Measurements from ENCODE around the gene PPP6R3. TPM values are rescaled to one million over a fixed set of nuclear protein-coding genes. Genes with fewer than 3 reads are reported as not detected.

The PPP6R3 gene
- total and polyA plus RNA-seq, 2 of the 8 experiments (the other 6 are each of a cell fraction or from before 2014, with no cell fraction given): 44.6 to 150 TPM

DNA sequence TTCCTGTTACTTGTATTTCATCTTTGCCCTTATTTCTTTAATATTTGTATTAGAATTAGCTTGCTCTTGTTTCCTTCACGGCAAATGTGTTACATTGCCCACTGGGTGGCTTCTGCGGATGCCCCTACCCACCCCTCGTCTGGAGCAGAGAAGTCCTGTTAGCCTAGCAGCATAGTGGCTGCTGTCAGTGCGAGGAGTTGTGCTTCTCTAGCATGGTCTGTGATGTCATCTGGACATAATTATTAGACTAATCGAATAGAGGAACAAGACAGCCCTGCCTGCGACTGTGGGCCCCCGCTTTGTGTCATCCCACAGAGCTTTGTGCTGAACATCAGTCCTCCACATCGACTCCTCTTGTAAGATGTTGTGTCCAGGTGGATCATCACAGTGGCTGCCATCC lies 74.5 kb downstream of the PPP6R3 start:
- FAIRE-seq (no peak), DNase-seq (ENCODE audit: low read depth in 1 of 2, low spot score in 2 of 2) (no peak)
- peaks cover 14% of the 10 kb centered on the region for H3K79me1 ChIP-seq (ENCODE audit: low read depth, low read length)
- peaks cover 0 to 90% of the 10 kb centered on the region in 2 experiments; a peak in 3 of 4 replicates for H3K79me2 ChIP-seq (ENCODE audit: control insufficient read depth in 1 of 2, insufficient read depth in 2 of 2, low read length in 2 of 2)
- ChIA-PET CTCF (ENCODE audit: partially characterized antibody) (interaction anchor here (1.2 to 1.4 kb wide), 2 partner anchors 49 to 134 kb away, joined by 3 to 6 read pairs; no protein-coding TSS in a partner anchor), POLR2A (ENCODE audit: partially characterized antibody) (interaction anchor here (2.1 kb wide), 1 partner anchor 29 kb away, joined by 6 read pairs; no protein-coding TSS in a partner anchor)
- H3K56ac ChIP-seq (replicated peaks; ENCODE audit: insufficient read length, low read depth, low read length): no peak overlapping the region
- no peaks in the 10 kb centered on the region for H3K23me2 ChIP-seq (ENCODE audit: low read depth, low read length)
- no peak overlapping the region for H2BK120ac ChIP-seq (replicated peaks; ENCODE audit: low read depth, low read length)
- no peaks in the 10 kb centered on the region for H3K27me3 ChIP-seq (replicated peaks in 1 of 4; ENCODE audit: control insufficient read depth in 3 of 4, extremely low read depth in 1 of 4, insufficient read depth in 3 of 4, low read length in 3 of 4)
- no peak overlapping the region for H3K18ac ChIP-seq (ENCODE audit: extremely low read depth, low read length)
- H3K14ac ChIP-seq (ENCODE audit: insufficient read length): no peak overlapping the region
- no peak overlapping the region for H2BK5ac ChIP-seq (ENCODE audit: low read depth, low read length)
- H4K20me1 ChIP-seq (replicated peaks in 1 of 2; ENCODE audit: control insufficient read depth in 1 of 2, insufficient read depth in 2 of 2, low read length in 2 of 2): peaks cover 18 to 29% of the 10 kb centered on the region in 2 experiments
- no peak overlapping the region for H3K4ac ChIP-seq (replicated peaks; ENCODE audit: insufficient read length, low read depth, low read length)
- H3K36me3 ChIP-seq (ENCODE audit: control insufficient read depth in 2 of 4, insufficient read depth in 4 of 4, low read length in 3 of 4): peaks cover 2 to 19% (median 7%) of the 10 kb centered on the region in 4 experiments; a peak in 5 of 8 replicates
- no peak overlapping the region for H4K5ac ChIP-seq (ENCODE audit: insufficient read length, low read depth, low read length)
- 92% methylated on average over 8 of the region's 8 CpGs; no CpG with 5 or more reads in 1 of the 2 experiments for WGBS, 2 experiments (ENCODE audit: extremely low coverage in 1 of 2, insufficient coverage in 1 of 2, insufficient read length in 1 of 2, insufficient replicate concordance in 2 of 2, low coverage in 1 of 2, low lambda C conversion rate in 2 of 2, missing lambda C conversion rate in 1 of 2)
- H2BK20ac ChIP-seq (ENCODE audit: low read length): no peak overlapping the region
- no peak overlapping the region for H2AFZ ChIP-seq (ENCODE audit: low read length)
- H3K9me3 ChIP-seq (ENCODE audit: insufficient read depth in 2 of 2, low read depth in 1 of 2, low read length in 1 of 2): no peaks in the 10 kb centered on the region
- no peak overlapping the region for H3K9ac ChIP-seq (replicated peaks in 1 of 4; ENCODE audit: extremely low read depth in 1 of 4, low read depth in 3 of 4, low read length in 3 of 4)
- H3K4me1 ChIP-seq (replicated peaks in 1 of 4; ENCODE audit: control insufficient read depth in 3 of 4, insufficient read depth in 4 of 4, low read length in 3 of 4): peaks cover 12 to 15% (median 13%) of the 10 kb centered on the region in 4 experiments
- H3K4me2 ChIP-seq (ENCODE audit: insufficient read depth in 1 of 2, low read depth in 2 of 2, low read length in 2 of 2): no peak overlapping the region
- H2AK5ac ChIP-seq (ENCODE audit: low read depth, low read length): no peak overlapping the region
- no peak overlapping the region for H2BK12ac ChIP-seq (ENCODE audit: low read depth, low read length)
- H3K23ac ChIP-seq (ENCODE audit: insufficient read length): no peak overlapping the region
- H3K4me3 ChIP-seq (ENCODE audit: extremely low read depth in 1 of 4, insufficient read depth in 2 of 4, low read depth in 3 of 4, low read length in 4 of 4): no peak overlapping the region
- no peak overlapping the region for H2BK15ac ChIP-seq (ENCODE audit: low read length)
- H3K27ac ChIP-seq (ENCODE audit: low read depth, low read length): no peak overlapping the region
- H4K91ac ChIP-seq (replicated peaks; ENCODE audit: insufficient read length, low read length): no peak overlapping the region
- no peak overlapping the region for H4K8ac ChIP-seq (ENCODE audit: extremely low read depth, insufficient read depth, low read length)
- no peak for TF ChIP-seq HDAC6 (IDR thresholded peaks at IDR 0.05; ENCODE audit: low read depth, low read length)
- TF ChIP-seq SP2 (IDR thresholded peaks at IDR 0.05; ENCODE audit: low read length): no peak
- no peak for TF ChIP-seq TAF1 (IDR thresholded peaks at IDR 0.05; ENCODE audit: low read depth, low read length)
- no peak for TF ChIP-seq SAP30 (IDR thresholded peaks at IDR 0.05; ENCODE audit: insufficient read depth, insufficient replicate concordance, low read length)
- TF ChIP-seq GTF2F1 (IDR thresholded peaks at IDR 0.05; ENCODE audit: borderline replicate concordance, low read depth, low read length): no peak
- TF ChIP-seq POU5F1 (IDR thresholded peaks at IDR 0.05; ENCODE audit: low read depth, low read length): no peak
- TF ChIP-seq, protein P1, sequence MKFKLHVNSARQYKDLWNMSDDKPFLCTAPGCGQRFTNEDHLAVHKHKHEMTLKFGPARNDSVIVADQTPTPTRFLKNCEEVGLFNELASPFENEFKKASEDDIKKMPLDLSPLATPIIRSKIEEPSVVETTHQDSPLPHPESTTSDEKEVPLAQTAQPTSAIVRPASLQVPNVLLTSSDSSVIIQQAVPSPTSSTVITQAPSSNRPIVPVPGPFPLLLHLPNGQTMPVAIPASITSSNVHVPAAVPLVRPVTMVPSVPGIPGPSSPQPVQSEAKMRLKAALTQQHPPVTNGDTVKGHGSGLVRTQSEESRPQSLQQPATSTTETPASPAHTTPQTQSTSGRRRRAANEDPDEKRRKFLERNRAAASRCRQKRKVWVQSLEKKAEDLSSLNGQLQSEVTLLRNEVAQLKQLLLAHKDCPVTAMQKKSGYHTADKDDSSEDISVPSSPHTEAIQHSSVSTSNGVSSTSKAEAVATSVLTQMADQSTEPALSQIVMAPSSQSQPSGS (IDR thresholded peaks at IDR 0.05; ENCODE audit: low read length): no peak
- TF ChIP-seq, protein P2, sequence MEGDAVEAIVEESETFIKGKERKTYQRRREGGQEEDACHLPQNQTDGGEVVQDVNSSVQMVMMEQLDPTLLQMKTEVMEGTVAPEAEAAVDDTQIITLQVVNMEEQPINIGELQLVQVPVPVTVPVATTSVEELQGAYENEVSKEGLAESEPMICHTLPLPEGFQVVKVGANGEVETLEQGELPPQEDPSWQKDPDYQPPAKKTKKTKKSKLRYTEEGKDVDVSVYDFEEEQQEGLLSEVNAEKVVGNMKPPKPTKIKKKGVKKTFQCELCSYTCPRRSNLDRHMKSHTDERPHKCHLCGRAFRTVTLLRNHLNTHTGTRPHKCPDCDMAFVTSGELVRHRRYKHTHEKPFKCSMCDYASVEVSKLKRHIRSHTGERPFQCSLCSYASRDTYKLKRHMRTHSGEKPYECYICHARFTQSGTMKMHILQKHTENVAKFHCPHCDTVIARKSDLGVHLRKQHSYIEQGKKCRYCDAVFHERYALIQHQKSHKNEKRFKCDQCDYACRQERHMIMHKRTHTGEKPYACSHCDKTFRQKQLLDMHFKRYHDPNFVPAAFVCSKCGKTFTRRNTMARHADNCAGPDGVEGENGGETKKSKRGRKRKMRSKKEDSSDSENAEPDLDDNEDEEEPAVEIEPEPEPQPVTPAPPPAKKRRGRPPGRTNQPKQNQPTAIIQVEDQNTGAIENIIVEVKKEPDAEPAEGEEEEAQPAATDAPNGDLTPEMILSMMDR (IDR thresholded peaks at IDR 0.05; ENCODE audit: control extremely low read depth in 1 of 3, insufficient read depth in 1 of 3, low read depth in 1 of 3, low read length in 3 of 3): no peak
- no peak for TF ChIP-seq CHD1 (IDR thresholded peaks at IDR 0.05; ENCODE audit: low read depth, low read length)
- TF ChIP-seq JUN (IDR thresholded peaks at IDR 0.05; ENCODE audit: low read depth, low read length): no peak
